HEK293T (cell line): ENCODE results near the gene LNX2.

Experiments used
- BHLHE40 ChIP-seq: fragments of 450-650 bp; IDR thresholded peaks from 2 replicates; pipeline ENCODE4 v1.6.1; 2016; ENCODE audit warnings: mild to moderate bottlenecking, moderate library complexity, borderline replicate concordance
- CTBP1 ChIP-seq: fragments of 450-650 bp; IDR thresholded peaks from 2 replicates; pipeline ENCODE4 v1.6.1; 2016; ENCODE audit warnings: borderline replicate concordance
- FOXM1 ChIP-seq: fragments of 450-650 bp; IDR thresholded peaks from 2 replicates; pipeline ENCODE4 v1.6.1; 2017; ENCODE audit warnings: mild to moderate bottlenecking, borderline replicate concordance
- L3MBTL2 ChIP-seq: fragments of 450-650 bp; conservative IDR thresholded peaks from 2 replicates; pipeline ENCODE4 v1.6.1; 2016; ENCODE audit warnings: mild to moderate bottlenecking
- LEF1 ChIP-seq: fragments of 450-650 bp; IDR thresholded peaks from 2 replicates; pipeline ENCODE4 v1.6.1; 2017; ENCODE audit warnings: mild to moderate bottlenecking, borderline replicate concordance
- SUZ12 ChIP-seq: fragments of 450-650 bp; IDR thresholded peaks from 2 replicates; pipeline ENCODE4 v1.6.1; 2016; ENCODE audit warnings: mild to moderate bottlenecking
- TARDBP ChIP-seq: fragments of 450-650 bp; IDR thresholded peaks from 2 replicates; pipeline ENCODE4 v1.6.1; 2016
- ZNF384 ChIP-seq: fragments of 450-650 bp; IDR thresholded peaks from 2 replicates; pipeline ENCODE4 v1.6.1; 2016

GRCh38 chr13:27625839-27626238, 5.5 kb upstream of the LNX2 start:
- TF ChIP-seq BHLHE40 (no peak), ZNF384 (no peak), LEF1 (no peak), FOXM1 (no peak), CTBP1 (no peak), TARDBP (no peak), L3MBTL2 (no peak), SUZ12 (no peak)
